ENCODE data around the gene PC.
"Not testable (repeated sequence)": the region's sequence is repeated elsewhere in the genome, so short reads cannot be mapped to it uniquely, and the experiment has no call there.

GRCh38 chr11:66824573-66824972 is 133.6 kb downstream of the PC start:
- not testable (repeated sequence) for TF ChIP-seq POLR2A (IDR thresholded peaks at IDR 0.05; ENCODE audit: low read depth, low read length); POLR2AphosphoS5 (IDR thresholded peaks at IDR 0.05; ENCODE audit: low read depth, low read length); TAF1 (IDR thresholded peaks at IDR 0.05; ENCODE audit: low read depth, low read length); SPI1 (IDR thresholded peaks at IDR 0.05; ENCODE audit: low read depth, low read length); POU2F2 (IDR thresholded peaks at IDR 0.05; ENCODE audit: low read depth, low read length); PAX5 (IDR thresholded peaks at IDR 0.05; ENCODE audit: insufficient read depth, low read length, severe bottlenecking)

All from GM12891 (cell line).